Measurements from ENCODE around the gene CCL26. TPM values are rescaled to one million over a fixed set of nuclear protein-coding genes. Genes with fewer than 3 reads are reported as not detected.
A peak's percentile ranks its signal among the peaks of the same experiment; 100 is the strongest.

CCL26 gene
- total and polyA plus RNA-seq, 2 of the 13 experiments (the other 11 are each of a cell fraction or from before 2014, with no cell fraction given) = 0.16 TPM; not detected in 1

DNA sequence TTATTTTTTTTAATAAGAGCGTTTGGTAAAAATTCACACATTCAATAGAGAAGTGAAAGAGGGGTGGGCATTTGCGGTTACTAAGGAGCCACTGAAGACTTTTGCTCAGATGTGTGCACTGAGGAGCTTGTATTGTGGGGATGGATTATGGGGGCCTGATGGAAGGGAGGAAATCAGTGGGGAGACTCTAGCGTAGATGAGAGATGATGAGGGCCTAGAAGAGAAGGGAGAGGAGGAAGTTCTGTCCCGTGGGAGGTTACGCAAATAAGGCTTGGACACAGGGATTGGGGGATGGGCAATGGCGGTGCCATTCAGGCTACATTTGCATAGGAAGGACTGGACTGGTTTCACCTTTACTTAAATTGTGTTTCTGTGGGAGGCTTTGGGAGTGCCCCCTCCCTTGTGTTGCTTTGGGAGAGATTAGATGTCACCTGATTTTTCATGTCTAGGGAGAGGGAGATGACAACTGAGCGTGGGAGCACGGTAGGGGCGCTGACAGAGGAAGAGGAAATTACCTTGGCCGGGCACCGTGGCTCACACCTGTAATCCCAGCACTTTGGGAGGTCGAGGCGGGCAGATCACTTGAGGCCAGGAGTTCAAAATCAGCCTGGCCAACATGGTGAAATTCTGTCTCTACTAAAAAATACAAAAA lies 31.0 kb downstream of the CCL26 start:
- peak; percentile 34 for FAIRE-seq
- CTCF ChIA-PET (ENCODE audit: low intra/inter-chr PET ratio, low total read pairs) = no interaction called here
- TF ChIP-seq ZNF292 (CRISPR knock-in tag; IDR thresholded peaks at IDR 0.05; ENCODE audit: borderline replicate concordance, low read depth) = no peak
- TF ChIP-seq SAP130 (CRISPR knock-in tag; IDR thresholded peaks at IDR 0.05; ENCODE audit: low read depth) = peak; percentile 22
- no peak for TF ChIP-seq REPIN1 (CRISPR knock-in tag; IDR thresholded peaks at IDR 0.05; ENCODE audit: borderline replicate concordance, low read depth)
- no peak for TF ChIP-seq NPAS2 (CRISPR knock-in tag; IDR thresholded peaks at IDR 0.05; ENCODE audit: borderline replicate concordance)
- no peak for TF ChIP-seq ZNF7 (CRISPR knock-in tag; IDR thresholded peaks at IDR 0.05)
- no peak for TF ChIP-seq NONO (IDR thresholded peaks at IDR 0.05)
- no peak for TF ChIP-seq NONO (CRISPR knock-in tag; conservative IDR thresholded peaks at IDR 0.05)
- no peak for TF ChIP-seq ZNF549 (CRISPR knock-in tag; IDR thresholded peaks at IDR 0.05)
- 0 out of 2 replicates have a peak, but pooled peaks have one; percentile 8 for TF ChIP-seq RARA (CRISPR knock-in tag; IDR thresholded peaks at IDR 0.05)
- no peak for TF ChIP-seq ZKSCAN5 (CRISPR knock-in tag; IDR thresholded peaks at IDR 0.05)
- TF ChIP-seq, protein P1, sequence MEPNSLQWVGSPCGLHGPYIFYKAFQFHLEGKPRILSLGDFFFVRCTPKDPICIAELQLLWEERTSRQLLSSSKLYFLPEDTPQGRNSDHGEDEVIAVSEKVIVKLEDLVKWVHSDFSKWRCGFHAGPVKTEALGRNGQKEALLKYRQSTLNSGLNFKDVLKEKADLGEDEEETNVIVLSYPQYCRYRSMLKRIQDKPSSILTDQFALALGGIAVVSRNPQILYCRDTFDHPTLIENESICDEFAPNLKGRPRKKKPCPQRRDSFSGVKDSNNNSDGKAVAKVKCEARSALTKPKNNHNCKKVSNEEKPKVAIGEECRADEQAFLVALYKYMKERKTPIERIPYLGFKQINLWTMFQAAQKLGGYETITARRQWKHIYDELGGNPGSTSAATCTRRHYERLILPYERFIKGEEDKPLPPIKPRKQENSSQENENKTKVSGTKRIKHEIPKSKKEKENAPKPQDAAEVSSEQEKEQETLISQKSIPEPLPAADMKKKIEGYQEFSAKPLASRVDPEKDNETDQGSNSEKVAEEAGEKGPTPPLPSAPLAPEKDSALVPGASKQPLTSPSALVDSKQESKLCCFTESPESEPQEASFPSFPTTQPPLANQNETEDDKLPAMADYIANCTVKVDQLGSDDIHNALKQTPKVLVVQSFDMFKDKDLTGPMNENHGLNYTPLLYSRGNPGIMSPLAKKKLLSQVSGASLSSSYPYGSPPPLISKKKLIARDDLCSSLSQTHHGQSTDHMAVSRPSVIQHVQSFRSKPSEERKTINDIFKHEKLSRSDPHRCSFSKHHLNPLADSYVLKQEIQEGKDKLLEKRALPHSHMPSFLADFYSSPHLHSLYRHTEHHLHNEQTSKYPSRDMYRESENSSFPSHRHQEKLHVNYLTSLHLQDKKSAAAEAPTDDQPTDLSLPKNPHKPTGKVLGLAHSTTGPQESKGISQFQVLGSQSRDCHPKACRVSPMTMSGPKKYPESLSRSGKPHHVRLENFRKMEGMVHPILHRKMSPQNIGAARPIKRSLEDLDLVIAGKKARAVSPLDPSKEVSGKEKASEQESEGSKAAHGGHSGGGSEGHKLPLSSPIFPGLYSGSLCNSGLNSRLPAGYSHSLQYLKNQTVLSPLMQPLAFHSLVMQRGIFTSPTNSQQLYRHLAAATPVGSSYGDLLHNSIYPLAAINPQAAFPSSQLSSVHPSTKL (CRISPR knock-in tag; IDR thresholded peaks at IDR 0.05) = peak; percentile 26; the same call in 1 of the 2 replicates
- no peak for TF ChIP-seq ASH2L (IDR thresholded peaks at IDR 0.05; ENCODE audit: insufficient read length, low read depth, low read length)
- no peak for TF ChIP-seq ZBTB21 (CRISPR knock-in tag; IDR thresholded peaks at IDR 0.05)
- no peak for TF ChIP-seq SP1 (IDR thresholded peaks at IDR 0.05)
- TF ChIP-seq SP1 (CRISPR knock-in tag; IDR thresholded peaks at IDR 0.05) = no peak
- no peak for TF ChIP-seq ZNF747 (CRISPR knock-in tag; IDR thresholded peaks at IDR 0.05; ENCODE audit: borderline replicate concordance)
- no peak for TF ChIP-seq GATA4 (IDR thresholded peaks at IDR 0.05; ENCODE audit: borderline replicate concordance, low read depth)
- no peak for TF ChIP-seq ZNF75D (CRISPR knock-in tag; IDR thresholded peaks at IDR 0.05; ENCODE audit: borderline replicate concordance)
- no peak for TF ChIP-seq FOXJ3 (CRISPR knock-in tag; IDR thresholded peaks at IDR 0.05; ENCODE audit: borderline replicate concordance)
- no peak for TF ChIP-seq SOX6 (IDR thresholded peaks at IDR 0.05)
- TF ChIP-seq SOX6 (CRISPR knock-in tag; IDR thresholded peaks at IDR 0.05) = 0 out of 2 replicates have a peak, but pooled peaks have one; percentile 19

More for the DNA sequence above, 31.0 kb downstream of the CCL26 start:
- H3K9me3 ChIP-seq (ENCODE audit: low read length) = no peaks in the 10 kb centered on the region
- H3K27ac ChIP-seq (ENCODE audit: extremely low read length, insufficient read depth, low read length) = no peak overlapping the region
- H3K36me3 ChIP-seq (replicated peaks in 1 of 2; ENCODE audit: control insufficient read depth in 1 of 2, insufficient read depth in 2 of 2, low read length in 2 of 2) = no peaks in the 10 kb centered on the region
- H3K27me3 ChIP-seq (ENCODE audit: control insufficient read depth in 1 of 2, insufficient read depth in 2 of 2, low read length in 2 of 2) = no peaks in the 10 kb centered on the region; a peak in 1 of 5 replicates
- peaks cover 42% of the 10 kb centered on the region for H3K4me1 ChIP-seq (ENCODE audit: insufficient read depth, low read length)
- H3K4me3 ChIP-seq (replicated peaks in 1 of 3; ENCODE audit: insufficient read depth in 1 of 3, low read depth in 2 of 3, low read length in 3 of 3) = peak overlapping the region; percentile 21 to 54 (median 32); a peak in 4 of 6 replicates
- no TSS peak for BruUV-seq (replicated peaks)
- peak overlapping the region; percentile 54 for H2AFZ ChIP-seq (ENCODE audit: low read length)
- DNase-seq (ENCODE audit: low spot score) (peak; percentile 40), ATAC-seq (no peak)
- intact Hi-C loops (cut with micrococcal nuclease; ENCODE audit: unreplicated experiment) = no loop called here
- H4K20me1 ChIP-seq (ENCODE audit: insufficient read depth, low read length) = no peaks in the 10 kb centered on the region
- in situ Hi-C loops (cut with HindIII; ENCODE audit: extremely low pct_ligation_motif_present, low pct_unique_long_range_greater_than_20kb) = no loop called here
- POLR2A ChIA-PET = interaction anchor here (1.2 kb wide), 1 partner anchor 22 kb away, joined by 3 read pairs; no protein-coding TSS in a partner anchor
- no peaks in the 10 kb centered on the region for H3K79me2 ChIP-seq (ENCODE audit: insufficient read depth, low read length)
- peak overlapping the region; percentile 89 for H3K4me2 ChIP-seq (ENCODE audit: low read depth, low read length)
- WGBS (ENCODE audit: low lambda C conversion rate) = 14% methylated on average over 13 of the region's 13 CpGs
- 0 out of 2 replicates have a peak overlapping the region, but pooled peaks have one; percentile 15 for H3K9ac ChIP-seq (ENCODE audit: insufficient read depth, low read depth, low read length)

Measured in HepG2 (cell line).